Thyroid gland (tissue), 4 donors: ENCODE data around the gene POGK.

Source experiments
- POLR2A ChIP-seq, 2 donors: fragments of 450-650 bp; IDR thresholded peaks; one replicate each; pipeline ENCODE4 v1.6.1; 2017; ENCODE audit warnings: antibody characterized with exemption in 2 of 2, mild to moderate bottlenecking in 2 of 2, moderate library complexity in 1 of 2
- TF ChIP-seq, protein P1 (sequence below), 6 experiments: fragments of 200-600 bp in 3 of 6; fragments of 450-650 bp in 3 of 6; sonication (generic) in 3 of 6; IDR thresholded peaks; one replicate each; pipeline ENCODE4 v1.5.1; 2016 to 2019; ENCODE audit warnings: antibody characterized with exemption in 6 of 6, mild to moderate bottlenecking in 2 of 6, inconsistent platforms in 1 of 6, moderate library complexity in 1 of 6

- TF ChIP-seq, protein P1, sequence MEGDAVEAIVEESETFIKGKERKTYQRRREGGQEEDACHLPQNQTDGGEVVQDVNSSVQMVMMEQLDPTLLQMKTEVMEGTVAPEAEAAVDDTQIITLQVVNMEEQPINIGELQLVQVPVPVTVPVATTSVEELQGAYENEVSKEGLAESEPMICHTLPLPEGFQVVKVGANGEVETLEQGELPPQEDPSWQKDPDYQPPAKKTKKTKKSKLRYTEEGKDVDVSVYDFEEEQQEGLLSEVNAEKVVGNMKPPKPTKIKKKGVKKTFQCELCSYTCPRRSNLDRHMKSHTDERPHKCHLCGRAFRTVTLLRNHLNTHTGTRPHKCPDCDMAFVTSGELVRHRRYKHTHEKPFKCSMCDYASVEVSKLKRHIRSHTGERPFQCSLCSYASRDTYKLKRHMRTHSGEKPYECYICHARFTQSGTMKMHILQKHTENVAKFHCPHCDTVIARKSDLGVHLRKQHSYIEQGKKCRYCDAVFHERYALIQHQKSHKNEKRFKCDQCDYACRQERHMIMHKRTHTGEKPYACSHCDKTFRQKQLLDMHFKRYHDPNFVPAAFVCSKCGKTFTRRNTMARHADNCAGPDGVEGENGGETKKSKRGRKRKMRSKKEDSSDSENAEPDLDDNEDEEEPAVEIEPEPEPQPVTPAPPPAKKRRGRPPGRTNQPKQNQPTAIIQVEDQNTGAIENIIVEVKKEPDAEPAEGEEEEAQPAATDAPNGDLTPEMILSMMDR (IDR thresholded peaks at IDR 0.05): no peak
- no peak for TF ChIP-seq POLR2A (IDR thresholded peaks at IDR 0.05)
Observed at GRCh38 chr1:166822385-166822784, 16.9 kb upstream of the POGK start.
